Ramos (cell line): Measurements from ENCODE around the gene MLN.

Experiments used
- in situ Hi-C: fragments of 300-500 bp; cut with MboI; formaldehyde crosslinking; loops from one replicate; pipeline ENCODE4 v1.14.3; 2022; ENCODE audit warnings: low sequenced_read_pairs; ENCODE audit not compliant: unreplicated experiment

The MLN gene

DNA sequence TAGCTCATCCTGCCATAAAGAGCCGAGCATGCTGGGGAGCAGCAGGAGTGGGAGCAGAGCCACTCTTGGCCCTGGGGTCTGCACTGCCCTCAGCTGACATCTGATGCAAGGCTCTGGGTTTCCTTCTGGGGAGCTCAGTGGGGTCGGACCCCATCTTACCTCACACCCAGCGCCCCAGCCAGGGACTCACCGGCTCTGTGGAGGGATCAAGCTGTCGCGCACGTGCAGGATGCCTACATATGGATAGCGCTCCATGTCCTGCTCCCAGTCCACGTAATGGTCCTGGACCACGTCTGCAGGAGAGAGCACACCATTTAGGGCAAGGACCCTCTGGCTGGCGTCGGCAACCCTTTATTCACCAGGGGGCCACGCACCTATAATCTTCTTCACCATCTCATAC lies 27.0 kb downstream of the MLN start:
- in situ Hi-C loops, result loop anchor here (10.0 kb wide), 1 partner anchor 378 kb away; no protein-coding TSS in a partner anchor

DNA sequence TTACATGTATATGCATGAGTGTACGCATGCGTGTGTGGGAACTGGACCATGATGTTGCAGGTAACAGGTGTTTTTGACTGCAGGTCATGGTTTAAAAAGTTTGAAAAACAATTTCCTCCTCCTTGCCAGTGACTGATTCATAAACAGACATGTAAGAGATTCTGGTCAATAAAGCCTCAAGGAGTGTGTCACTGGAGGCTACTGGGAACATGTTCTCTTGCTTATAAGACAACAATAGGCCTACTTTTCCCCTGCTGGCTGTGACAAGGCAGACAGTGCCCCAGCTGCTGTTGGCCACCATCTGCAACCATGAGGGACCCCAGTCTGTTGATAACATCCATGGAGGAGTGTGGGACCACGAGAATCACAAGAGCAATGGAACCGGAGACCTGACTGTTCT lies 27.6 kb downstream of the MLN start:
- in situ Hi-C loops, result loop anchor here (10.0 kb wide), 1 partner anchor 379 kb away; no protein-coding TSS in a partner anchor

GRCh38 chr6:33774774-33775173 lies 29.0 kb downstream of the MLN start:
- in situ Hi-C loops, result loop anchor here (10.0 kb wide), 1 partner anchor 380 kb away; no protein-coding TSS in a partner anchor

DNA sequence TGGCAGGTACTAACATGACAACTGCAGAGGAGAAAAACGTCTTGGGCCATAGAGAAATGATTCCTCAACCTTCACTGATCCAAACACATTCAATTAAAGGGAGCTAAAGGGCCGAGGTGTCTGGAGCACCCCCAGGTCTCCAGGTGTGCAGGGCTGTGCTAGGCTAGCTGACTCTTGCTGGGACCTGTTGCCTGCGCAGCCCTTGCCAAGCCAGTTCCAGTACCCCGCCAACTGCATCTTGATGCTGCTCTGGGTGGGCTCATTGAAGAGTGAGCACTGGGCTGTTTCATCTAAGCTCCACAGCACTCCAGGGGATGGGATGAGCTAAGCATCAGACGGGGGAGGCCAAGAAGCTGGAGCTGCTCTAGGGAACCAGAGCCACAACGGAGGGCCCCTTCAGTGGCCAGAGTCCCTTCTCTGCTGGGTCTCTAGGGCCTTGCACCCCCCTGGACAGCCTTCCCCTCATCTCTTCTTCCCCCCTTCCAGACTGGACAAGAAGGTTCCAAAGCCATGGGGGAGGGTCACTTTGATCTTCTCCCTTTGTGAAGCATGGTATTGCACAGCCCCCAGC lies 30.8 kb downstream of the MLN start:
- in situ Hi-C loops, result loop anchor here (10.0 kb wide), 1 partner anchor 382 kb away; no protein-coding TSS in a partner anchor

GRCh38 chr6:33772082-33772830 lies 31.5 kb downstream of the MLN start:
- in situ Hi-C loops, result loop anchor here (10.0 kb wide), 1 partner anchor 383 kb away; no protein-coding TSS in a partner anchor

DNA sequence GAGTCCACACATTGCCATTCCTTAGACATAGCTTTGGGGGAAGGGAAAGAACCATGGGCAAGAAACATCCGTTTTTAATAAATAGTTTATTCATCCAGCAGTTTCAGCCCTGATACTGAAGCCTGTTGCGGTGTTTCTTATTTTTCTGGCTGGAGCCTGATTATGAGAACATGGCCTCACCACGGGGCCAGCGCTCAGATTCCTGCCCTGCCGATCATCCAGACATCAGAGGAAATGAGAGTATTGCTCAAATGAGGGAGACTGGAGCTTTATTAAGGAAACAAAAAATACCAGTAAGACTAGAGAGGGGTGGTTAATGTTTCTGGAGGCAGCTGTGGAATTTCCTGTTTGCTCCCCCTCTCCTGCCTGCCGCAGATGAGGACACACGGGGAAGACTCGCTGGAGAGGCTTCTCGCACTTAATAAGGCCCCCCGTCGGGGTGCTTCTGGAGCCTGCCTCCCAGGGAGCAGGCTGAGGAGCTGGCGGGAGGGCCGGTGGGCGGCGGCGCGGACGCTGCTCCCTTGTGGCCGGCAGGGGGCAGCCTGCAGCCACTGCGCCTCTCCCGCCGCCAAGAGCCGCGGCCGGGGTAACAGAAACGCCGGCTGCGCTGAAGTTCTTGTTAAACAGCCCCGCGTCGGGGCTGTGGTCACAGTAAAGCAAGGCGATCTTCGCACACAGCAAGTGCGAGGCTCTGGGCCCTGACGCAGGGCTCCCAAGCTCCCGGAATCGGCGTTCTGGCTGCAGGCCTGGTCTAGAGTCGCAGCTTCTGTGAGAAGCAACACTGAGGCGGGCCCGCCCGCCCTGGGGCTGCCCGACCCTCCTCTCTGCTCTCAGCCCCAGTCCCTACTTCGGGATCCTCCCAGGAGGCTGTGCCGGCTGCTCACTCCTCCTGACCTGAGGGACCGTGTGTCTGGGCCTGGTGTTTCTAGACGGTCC lies 32.4 kb downstream of the MLN start:
- in situ Hi-C loops, result loop anchor here (10.0 kb wide), 1 partner anchor 383 kb away; no protein-coding TSS in a partner anchor

DNA sequence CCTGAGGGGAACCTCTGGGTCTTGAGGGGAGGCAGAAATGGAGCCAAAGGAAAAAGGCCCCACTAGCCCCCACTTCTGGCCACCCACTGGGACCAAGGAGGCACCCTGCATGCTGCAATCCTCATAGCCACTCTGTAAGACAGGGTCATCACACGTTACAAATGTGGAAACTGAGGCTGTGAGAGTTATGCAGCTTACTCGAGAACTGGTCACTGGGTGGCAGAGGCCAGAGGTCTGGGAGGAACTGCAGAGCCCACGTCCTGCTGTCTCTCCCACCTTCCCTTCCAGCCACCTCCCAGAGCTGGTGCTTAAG lies 33.0 kb downstream of the MLN start:
- in situ Hi-C loops, result loop anchor here (10.0 kb wide), 1 partner anchor 384 kb away; no protein-coding TSS in a partner anchor

- in situ Hi-C loops, result loop anchor here (10.0 kb wide), 1 partner anchor 385 kb away; no protein-coding TSS in a partner anchor
Measured at GRCh38 chr6:33770124-33770832, 33.5 kb downstream of the MLN start.

- in situ Hi-C loops, result no loop called here
Measured at GRCh38 chr6:33769248-33769821, 34.5 kb downstream of the MLN start.

DNA sequence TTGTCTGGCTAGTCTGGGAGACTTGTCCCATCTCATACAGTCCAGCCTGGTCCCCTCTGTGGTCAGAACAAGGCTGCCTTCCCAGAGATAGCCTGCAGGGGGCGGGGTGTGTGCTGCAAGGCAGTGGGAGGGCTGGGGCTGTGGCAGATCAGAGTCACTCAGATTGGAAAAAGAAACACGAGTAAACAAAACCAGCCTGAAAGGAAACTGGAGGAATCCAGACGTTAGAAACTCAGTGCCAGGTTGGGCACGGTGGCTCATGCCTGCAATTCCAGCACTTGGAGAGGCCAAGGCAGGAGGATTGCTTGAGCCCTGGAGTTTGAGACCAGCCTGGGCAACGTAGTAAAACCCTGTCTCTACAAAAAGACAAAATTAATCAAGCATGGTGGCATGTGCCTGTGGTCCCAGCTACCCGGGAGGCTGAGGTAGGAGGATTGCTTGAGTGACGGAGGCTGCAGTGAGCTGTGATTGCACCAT lies 35.1 kb downstream of the MLN start:
- in situ Hi-C loops, result no loop called here

DNA sequence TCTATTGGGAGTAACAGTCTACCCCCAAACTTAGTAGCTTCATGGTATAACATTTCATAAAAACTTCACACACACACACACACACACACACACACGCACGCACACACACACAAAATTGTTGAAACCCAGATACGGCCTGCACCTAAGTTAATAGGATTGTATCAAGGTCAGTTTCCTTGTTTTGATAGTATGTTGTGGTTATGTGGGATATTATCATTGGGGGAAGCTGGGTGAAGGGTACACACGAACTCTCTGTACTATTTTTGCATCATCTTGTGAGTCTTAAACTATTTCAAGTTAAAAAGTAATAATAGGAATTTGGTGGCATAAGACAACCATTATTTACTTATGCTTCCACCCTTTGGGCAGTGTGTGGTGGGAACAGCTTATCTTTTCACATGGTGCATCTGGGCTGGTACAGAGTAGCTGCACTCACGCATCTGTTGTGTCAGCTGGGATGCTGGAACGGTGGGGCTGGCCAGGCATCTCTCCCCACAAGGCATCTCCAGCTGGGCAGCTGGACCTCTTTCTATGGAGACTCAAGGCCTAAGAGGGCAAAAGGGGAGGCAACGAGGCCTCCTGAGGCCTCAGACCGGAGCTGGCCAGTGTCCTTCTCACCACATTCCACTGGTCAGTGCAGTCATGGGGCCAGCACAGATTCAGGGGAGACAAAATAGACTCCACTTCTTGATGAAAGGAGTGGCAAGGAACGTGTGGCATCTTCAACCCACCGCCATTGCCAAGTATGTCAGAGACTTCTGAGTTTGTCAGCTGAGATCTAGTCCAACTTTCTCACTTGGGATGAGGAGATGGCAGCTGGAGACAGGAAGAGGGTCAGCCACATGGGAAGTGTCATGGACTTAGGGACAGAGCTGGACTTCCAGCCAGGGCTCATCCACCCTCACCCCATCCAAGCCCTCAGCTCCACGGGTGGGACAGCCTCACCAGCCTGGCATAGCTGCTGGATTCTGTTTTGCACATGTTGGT lies 36.6 kb downstream of the MLN start:
- in situ Hi-C loops, result no loop called here

DNA sequence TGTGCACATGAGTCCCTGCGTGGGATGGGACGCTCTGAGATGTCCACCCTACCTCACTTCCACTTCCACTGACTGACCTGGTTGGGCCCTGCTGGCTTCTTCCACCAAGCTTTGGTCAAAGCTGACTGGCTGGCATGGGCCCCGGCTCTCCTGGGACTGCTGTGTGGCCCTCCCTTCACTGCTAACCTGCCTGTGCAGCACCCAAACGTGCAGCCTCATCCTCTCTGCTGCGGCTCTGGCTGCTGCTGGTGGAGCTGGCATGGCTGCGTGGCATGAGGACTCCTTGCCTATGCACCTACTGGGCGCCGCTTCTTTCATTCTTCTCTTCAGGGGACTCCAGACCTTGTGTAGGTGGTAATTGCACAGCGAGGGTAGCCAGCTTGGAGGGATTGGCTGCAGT lies 38.4 kb downstream of the MLN start:
- in situ Hi-C loops, result no loop called here

GRCh38 chr6:33764036-33764435 lies 39.8 kb downstream of the MLN start:
- in situ Hi-C loops, result no loop called here

GRCh38 chr6:33763483-33763882 lies 40.3 kb downstream of the MLN start:
- in situ Hi-C loops, result no loop called here

DNA sequence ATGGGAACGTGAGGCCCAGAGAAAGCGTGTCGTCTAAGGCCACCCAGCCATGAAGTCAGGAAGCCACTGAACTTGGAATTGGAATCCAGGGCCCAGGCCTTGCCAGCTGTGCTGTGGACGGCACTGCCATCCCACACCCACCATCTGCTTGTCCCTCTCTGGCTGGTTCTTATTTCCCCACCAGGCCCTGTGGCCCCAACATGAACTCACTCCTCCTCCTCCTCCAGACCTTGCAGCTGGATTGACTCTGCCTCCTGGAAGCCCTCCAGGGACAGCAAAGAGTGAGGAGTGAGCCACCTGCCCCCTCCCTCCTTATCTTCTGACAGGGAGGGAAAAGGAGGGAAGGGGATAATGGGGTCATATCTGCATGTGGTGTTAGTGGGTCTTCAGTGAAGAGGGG lies 41.1 kb downstream of the MLN start:
- in situ Hi-C loops, result no loop called here

DNA sequence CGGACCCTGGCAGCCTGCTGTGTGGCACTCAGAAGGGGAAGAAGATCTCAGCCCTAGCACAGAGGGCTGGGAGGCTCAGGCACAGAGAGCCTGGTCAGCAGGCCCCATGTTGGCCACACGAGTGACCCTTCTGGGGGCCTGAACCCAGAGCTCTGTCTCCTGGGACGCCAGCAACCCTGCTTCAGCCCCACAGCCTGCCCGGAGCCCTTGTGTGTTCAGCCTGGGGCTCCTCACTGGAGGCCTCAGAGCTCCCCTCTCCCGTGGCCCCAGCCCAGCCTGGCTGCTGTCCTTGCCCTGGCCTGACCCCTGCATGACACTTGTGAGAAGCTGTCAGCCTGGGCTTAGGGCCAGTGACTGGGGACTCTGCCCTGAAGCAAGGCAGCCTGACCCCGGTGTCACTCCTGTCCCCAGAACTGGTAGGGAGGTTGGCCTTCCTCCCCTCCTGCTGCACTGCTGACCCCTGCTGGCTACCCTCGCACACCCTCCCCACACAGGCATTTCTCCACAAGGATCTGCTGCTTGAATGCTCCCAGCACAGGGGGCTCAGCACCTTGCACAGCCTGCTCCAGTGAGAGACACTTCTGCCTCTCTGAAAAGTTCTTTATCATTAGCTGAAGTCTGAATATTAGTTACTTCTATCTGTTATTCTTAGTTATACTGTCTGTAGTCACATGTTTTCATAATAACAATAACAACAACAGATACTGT lies 41.7 kb downstream of the MLN start:
- in situ Hi-C loops, result no loop called here

GRCh38 chr6:33761581-33761921 lies 42.3 kb downstream of the MLN start:
- in situ Hi-C loops, result no loop called here
